GM19193 (cell line): ENCODE results near the gene SLC18B1.

Experiments used
- POLR2A ChIP-seq: IDR thresholded peaks from 4 replicates; pipeline ENCODE4 v1.6.1; 2011; ENCODE audit not compliant: insufficient read depth, insufficient read length; ENCODE audit errors: extremely low read depth

The SLC18B1 gene

DNA sequence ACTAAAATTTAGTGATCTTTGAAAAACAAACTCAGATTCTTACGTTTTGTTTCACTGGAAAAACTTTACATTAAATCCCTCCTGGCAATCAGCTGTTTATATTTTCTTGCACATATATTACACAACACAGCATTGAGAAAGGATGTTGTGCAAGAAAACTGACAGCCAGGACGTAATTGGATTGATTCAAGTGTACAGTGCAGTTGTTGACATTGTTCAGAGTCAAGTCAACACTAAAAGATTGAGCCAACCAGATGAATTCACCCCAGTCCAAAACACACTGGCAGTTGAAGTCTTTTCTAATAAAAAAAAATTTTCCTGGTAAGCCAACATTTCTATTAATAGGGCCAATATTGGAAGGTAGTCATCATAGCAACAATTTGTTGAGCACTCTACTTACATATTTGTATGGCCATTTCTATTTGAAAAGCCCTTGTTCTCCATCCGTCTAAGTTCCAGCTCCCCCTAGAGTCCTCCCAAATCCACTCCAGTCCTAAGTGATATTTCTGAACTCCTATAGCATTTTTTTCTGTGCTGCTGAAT is 63.7 kb downstream of the SLC18B1 start:
- no peak for TF ChIP-seq POLR2A

- no peak for TF ChIP-seq POLR2A
Observed at GRCh38 chr6:132733814-132734213, 64.6 kb downstream of the SLC18B1 start.

DNA sequence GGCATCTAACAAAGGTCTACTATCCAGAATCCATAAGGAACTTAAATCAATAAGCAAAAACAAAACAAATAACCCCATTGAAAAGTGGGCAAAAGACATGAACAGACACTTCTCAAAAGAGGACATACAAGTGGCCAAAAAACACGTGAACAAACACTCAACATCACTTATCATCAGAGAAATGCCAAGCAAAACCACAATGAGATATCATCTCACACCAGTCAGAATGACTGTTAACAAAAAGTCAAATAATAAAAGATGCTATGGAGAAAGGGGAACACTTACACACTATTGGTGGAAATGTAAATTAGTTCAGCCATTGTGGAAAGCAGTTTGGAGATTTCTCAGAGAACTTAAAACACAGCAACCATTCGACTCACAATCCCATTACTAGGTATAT is 65.2 kb downstream of the SLC18B1 start:
- no peak for TF ChIP-seq POLR2A

DNA sequence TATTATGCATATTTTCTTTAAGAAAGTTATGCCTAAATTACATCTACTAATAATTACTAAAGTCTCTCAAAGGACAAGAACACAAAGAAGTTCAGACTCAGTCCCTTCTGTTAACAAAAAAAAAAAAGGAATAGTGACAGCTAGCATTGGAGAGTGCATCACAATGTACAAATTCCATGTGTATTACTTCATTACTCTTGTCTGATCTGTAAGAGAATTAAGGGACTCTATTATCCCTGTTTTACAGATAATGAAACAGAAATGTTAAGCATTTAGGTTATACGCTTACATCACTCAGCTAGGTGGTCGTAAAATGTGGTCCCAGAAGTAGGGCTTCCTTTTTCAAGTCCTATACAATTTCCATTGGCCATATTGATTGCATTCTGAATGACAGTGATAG is 67.4 kb downstream of the SLC18B1 start:
- TF ChIP-seq POLR2A = no peak

GRCh38 chr6:132730560-132730959 is 67.9 kb downstream of the SLC18B1 start:
- TF ChIP-seq POLR2A = no peak

- TF ChIP-seq POLR2A = no peak
Observed at GRCh38 chr6:132728616-132729015, 69.8 kb downstream of the SLC18B1 start.

- TF ChIP-seq POLR2A = no peak
Observed at GRCh38 chr6:132726608-132726975, 71.8 kb downstream of the SLC18B1 start.

DNA sequence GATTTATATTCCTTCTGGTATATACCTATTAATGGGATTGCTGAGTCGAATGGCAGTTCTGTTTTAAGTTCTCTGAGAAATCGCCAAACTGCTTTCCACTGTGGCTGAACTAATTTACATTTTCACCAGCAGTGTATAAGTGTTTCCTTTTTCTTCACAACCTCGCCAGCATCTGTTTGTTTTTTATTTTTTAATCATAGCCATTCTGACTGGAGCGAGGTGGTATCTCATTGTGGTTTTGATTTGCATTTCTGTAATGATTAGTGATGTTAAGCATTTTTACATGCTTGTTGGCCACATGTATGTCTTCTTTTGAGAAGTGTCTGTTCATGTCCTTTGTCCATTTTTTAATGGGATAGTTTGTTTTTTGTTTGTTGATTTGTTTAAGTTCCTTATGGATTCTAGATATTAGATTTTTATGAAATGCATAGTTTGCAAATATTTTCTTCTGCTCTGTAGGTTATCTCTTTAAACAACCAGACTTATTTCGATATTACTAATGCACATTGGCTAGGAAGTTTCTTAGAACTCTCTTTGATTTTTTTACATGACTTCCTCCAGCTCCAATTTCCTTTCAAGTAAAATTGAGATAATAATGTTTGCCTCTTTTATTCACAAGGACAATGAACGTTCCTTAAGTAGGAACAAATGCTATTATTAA is 72.4 kb downstream of the SLC18B1 start:
- no peak for TF ChIP-seq POLR2A

DNA sequence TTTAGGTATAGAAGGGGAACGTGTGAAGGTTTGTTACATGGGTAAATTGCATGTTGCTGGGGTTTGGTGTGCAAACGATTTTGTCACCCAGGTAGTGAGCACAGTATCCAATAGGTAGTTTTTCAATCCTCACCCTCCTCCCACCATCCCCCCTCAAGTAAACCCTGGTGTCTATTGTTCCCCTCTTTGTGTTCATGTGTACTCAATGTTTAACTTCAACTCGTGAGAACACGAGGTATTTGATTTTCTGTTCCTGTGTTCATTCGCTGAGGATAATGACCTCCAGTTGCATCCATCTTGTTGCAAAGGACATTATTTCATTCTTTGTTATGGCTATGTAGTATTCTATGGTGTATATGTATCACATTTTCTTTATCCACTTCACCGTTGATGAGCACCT is 73.0 kb downstream of the SLC18B1 start:
- no peak for TF ChIP-seq POLR2A

GRCh38 chr6:132719736-132720448 is 78.5 kb downstream of the SLC18B1 start:
- no peak for TF ChIP-seq POLR2A
